ENCODE measurements around the gene TCF12.
"Not testable (repeated sequence)": the region's sequence is repeated elsewhere in the genome, so short reads cannot be mapped to it uniquely, and the experiment has no call there.

Gene TCF12

DNA sequence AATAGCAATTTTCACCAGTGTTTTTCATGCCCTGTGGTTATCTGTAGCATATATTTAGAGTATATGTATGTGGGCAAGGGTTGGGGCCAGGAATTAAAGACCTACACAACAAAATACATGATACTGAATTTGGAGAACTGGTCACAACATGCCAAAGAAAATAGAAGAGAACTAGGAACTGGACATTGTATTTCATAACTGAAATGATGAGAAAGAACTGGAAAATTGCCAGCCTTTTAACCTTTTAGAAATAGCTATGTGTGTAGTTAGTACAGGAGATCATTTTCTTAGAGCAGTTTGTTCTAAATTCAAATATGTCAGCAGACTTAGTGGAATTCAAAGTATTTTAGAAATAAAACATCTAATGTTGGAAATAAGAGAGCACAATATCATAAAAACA lies 230.8 kb downstream of the TCF12 start:
- no peak for DNase-seq

DNA sequence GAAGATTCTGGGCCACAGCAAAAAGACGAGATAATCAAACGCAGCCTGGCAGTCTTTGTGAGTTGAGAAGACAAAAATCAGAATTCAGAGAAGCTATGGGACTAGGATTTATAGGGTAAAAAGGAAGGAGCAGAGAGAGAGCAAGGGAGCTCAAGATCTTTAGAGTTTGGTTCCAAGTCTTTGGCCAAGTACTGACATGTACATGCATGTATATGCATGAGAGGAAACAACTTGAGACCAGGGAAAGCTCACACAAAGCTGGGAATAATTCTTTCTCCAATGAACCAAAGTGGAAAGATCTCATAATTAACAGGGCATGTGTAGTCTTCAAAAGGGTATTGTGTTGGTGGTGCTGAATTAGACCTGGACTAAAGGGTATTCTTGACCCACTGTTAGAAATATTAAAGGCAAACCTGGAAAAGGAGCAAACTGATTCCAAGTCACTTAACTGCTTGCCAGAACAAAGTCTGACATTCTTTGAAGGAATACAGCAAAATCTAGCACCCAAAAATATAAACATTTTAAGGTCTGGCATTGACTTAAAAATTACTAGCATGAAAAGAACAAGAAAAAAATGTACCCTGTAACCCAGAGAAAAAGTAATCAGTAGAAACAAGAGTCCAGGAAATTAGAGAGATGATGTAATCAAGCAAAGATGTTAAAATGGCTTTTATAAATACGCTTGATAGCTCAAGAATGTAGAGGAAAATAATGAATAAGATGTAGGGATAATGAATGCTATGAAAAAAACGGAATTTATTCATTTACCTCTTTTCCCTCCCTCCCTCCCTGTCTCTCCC lies 231.8 kb downstream of the TCF12 start:
- DNase-seq, result no peak

DNA sequence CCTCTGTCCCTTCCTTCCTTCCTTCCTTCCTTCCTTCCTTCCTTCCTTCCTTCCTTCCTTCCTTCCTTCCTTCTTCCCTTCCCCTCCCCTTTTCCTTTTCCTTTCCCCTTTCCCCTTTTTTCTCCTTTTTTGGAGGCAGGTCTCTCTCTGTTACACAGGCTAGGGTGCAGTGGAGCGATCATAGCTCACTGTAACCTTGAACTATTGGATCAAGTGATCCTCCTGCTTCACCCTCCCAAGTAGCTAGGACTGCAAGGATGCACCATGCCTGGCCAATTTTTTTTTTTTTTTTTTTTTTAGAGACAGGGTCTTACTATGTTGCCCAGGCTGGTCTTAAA lies 232.4 kb downstream of the TCF12 start:
- not testable (repeated sequence) for DNase-seq

DNA sequence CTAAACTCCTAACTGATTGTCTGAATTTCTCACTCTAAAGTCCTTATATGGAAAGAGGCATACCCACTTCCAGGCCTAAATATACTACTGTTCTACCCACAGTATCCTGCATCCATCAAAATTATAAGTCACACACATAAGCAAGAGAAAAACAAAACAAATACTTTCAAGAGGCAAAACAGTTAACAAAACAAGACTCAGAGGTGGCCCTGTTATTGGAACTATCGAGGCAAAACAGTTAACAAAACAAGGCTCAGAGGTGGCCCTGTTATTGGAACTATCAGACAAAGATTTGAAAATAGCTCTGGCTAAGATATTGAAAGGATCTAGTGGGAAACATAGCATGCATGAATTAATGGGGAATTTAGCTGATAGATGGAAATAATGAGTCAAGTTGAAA lies 233.7 kb downstream of the TCF12 start:
- no peak for DNase-seq

DNA sequence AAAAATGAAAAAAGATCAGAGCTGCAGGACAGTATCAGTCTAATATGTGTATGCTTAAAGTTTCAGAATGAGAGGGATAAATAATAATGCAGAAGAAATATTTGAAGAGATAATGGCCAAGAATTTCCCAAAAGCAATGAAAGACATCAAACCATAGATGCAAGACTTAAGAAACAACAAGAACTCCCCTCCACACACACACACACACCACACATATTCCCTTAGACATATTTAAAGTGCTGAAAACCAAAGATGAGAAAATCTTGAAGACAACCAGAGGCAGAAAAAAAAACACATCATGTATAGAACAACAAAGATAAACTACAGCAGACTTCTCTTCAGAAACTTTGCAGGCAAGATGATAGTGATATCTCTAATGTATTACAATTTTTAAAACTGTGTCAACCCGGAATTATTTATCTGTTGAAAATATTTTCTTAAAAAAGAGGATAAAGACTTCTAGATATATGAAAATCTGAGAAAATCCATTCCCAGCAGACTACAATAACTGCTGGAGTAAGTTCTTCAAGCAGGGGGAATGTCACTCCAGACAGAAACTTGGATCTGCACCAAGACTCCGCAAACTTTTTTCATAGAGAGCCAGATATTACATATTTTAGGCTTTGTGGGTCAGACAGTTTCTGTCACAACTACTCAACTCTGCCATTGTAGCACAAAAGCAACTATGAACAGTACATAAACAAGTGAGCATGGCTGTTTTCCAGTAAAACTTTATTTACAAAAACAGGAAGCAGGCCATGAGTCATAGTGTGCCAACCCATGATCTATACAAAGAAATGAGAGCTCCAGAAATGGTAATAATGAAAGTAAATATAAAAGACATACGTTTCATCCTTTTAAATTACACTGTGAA lies 234.5 kb downstream of the TCF12 start:
- DNase-seq, result no peak

DNA sequence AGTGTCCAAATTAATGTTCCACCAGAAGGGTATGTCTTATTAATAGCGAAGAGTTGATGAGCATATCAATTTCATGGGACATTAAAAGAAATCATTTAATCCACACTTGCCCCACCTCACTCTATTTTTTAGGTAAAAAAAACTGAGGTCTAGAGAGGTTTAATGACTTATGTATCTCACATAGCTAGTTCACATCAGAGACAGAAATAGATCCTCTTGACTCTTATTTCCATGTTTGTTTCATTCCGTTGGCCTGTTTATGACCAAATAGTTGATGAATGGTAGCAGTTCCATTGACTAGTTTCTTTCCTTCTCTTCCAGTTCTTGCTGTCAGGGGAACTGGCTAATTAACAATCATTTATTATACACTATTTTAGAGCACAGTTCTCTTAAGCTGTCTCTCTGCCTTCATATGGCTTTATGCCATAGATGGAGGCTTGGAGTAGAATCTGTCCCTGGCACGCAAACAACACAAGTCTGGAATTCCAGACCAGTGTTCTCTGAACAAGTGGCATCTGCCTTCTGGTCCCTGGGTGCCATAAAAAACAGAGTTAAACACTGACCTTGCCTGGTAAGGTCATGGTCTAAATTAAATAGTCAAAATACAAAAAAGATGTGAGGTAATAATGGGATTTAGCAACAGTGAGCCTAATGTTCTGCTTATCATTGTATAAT lies 237.9 kb downstream of the TCF12 start:
- no peak for DNase-seq

DNA sequence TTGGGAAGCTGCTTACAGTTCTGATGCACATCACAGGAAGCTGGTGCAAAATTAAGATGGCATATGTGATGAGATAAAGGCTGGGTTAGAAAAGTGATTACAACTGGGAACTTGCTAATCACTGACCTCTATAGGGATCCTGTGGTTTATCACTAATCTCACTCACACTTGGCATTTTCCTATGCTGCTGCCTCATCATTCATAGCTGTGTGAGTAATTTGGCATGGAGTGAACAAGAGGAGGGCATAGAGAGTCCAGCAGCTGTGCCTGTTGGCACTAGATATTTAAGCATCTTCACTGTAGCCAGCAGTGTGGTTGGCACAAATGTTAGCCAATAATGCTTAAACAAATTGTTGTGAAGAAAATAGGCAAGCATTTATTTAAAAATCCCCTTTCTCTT lies 240.1 kb downstream of the TCF12 start:
- DNase-seq, result no peak

DNA sequence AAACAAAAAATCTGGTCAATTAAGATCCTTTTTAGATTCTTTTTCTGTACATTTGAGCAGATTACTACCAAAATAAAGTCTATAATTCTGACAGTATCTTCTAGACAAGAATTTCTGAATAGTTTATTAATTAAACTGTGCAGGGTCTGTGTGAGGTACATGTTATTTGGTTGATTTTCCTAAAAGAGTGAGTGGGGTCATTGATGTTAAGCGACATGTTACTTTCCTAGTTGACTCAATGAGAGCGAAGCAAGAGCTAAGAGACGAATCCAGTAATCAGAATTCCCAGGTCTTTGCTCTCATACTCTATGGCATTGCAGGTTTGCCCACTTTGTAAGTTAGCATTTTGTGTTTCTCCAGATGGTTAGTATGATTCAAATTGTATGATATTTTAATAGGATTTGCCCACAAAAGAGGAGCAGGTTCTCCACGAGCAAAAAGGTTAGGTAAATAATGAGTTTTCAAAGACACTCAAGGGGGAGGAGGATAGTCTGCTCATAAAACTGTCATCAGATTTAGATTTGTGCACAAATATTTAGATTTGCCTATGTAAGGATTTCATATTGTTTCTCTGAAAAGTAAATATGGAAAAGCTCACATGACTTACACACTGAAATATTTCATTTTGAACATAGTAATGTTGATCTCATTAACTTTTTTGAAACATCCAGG lies 240.7 kb downstream of the TCF12 start:
- no peak for DNase-seq

DNA sequence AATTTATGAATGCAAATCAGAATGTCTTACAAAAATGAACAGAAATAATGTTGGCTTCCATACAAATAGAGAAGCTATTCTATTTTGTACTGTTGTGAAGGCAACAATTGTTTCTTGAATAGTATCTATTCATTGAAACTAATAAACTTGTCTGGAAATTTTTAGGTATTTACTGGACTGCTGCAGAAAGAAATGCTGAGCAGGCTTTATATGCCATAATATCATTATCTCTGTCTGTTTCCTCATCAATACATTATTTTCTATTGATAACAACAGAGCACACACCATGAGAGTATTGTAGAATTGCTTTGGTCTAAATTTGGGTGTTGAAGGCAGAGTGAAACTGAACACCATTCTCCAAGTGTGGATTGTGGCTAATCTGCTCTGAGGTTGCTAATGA lies 241.3 kb downstream of the TCF12 start:
- DNase-seq, result no peak

DNA sequence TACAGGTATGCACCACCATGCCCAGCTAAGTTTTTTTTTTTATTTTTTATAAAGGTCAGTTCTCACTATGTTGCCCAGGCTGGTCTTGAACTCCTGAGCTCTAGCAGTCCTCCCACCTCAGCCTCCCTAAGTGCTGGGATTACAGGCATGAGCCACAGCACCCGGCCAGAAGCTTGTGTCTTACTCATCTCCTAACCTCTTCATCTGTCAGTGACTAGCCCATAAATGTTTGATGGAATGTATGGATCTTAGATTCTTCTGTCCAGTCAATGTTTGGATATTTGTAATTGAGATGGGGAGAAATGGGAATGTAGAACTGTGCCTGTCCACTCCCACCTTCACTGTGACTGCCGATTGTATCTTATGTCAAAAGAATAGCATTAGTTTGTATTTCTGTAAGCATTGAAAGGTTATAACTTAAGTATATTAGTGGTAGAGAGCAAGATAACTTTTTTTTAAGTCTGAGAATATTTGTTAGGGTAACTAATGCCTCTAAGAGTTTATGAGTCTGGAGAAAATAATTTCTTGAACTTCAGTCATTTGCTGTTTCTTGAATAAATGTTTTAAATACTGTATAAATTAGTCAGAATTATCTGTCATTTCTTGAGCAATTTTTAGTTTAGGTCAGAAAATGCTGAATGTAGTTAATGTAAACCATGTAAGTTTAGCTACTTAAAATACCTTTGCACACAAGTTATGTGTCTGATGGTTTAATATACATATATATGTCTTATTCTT lies 242.5 kb downstream of the TCF12 start:
- DNase-seq, result no peak

DNA sequence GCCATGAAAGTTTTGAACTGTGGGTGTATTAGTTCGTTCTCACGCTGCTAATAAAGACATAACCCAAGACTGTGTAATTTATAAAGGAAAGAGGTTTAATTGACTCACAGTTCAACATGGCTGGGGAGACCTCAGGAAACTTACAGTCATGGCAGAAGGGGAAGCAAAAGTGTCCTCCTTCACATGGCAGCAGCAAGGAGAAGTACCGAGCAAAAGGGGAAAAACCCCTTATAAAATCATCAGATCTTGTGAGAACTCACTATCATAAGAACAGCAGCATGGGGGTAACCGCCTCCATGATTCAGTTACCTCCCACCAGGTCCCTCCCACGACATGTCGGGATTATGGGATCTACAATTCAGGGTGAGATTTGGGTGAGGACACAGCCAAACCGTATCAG lies 245.8 kb downstream of the TCF12 start:
- not testable (repeated sequence) for DNase-seq

DNA sequence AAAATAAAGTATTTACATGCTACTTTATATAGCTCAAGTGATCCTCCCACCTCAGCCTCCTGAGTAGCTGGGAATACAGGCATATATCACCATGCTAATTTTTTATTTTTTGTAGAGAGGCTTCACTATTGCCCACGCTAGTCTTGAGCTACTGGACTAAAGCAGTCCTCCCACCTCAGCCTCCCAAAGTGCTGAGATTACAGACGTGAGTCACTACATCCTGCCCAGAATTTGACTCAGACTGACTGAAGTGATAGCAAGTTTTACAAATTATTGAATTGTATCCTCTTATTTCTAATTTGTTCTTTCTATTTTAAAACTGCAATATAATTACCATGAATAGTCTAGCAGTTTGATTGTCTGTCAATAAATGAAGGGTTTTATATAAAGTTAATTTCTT lies 247.5 kb downstream of the TCF12 start:
- DNase-seq, result no peak

DNA sequence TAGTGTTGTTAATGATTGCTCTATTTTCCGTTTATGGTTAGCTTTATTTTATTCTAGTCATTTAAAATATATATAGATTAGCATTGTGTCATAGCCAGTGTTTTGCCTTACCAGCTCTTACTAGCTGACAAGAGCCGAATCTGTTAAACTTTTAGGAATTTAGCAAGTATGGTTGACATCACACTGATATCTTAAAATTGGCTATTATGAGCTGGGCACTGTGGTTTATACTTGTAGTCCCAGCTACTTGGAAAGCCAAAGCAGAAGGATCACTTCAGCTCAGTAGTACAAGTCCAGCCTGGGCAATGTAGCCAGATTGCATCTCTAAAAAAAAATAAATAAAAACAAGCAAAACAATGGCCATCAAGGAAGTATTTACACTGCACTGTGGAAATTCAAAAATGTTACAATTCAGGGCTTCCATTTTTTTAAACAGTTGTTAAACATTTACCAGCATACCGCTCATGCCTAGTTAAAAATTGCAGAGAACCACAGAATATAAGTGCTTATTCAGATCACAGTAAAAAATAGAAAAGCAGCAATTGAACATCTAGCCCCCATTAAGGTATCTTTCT lies 249.5 kb downstream of the TCF12 start:
- DNase-seq, result no peak

DNA sequence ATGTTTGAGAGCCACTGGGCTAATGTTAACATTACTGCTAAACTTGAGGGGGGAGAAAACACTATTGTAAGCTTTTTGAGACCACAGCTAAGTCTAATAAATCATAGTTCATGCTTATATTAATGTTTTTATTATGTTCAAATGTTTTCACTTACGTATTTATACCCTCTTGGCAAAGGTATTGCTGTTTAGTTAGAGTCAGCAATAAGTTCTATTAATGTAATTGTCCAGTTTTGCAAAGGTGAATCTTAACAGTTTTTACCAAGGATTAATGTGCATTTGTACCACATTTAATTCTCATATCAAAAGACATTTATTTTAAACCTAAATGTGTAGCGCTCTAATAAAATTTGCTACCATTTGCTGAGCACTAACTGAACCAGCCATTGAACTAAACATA lies 251.2 kb downstream of the TCF12 start:
- no peak for DNase-seq

DNA sequence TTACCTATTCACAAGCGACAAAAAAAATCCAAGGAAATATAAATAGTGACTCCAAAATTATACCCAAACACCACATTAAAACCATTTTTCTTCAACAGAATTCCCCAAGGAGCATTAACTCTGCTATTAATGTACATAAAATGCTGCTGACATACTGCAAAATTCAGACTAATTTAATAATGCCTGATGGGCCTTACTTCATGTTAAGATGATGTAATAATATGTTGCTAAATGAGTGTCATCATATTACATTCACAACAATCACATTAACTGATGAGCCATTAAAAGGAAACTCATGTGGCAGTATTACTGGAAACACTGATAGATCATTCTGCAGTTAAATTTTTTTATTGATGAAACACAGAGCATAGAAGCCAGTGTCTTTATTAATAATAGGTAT lies 253.0 kb downstream of the TCF12 start:
- no peak for DNase-seq

DNA sequence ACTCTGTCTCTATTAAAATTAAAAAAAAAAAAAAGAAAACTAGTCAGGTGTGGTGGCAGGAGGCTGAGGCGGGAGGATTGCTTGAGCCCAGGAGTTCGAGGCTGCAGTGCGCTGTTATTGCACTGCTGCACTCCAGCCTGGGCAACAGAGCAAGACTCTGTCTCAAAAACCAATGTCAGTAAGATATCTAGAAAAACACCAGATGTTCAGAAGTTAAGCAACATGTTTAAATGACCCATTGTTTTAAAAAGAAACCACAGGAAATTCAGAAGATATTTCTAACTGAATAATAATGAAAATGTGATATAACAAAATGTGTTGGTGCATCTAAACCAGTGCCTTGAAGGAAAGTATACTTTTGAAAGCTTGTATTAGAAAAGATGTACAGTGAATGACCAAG lies 254.5 kb downstream of the TCF12 start:
- no peak for DNase-seq

DNA sequence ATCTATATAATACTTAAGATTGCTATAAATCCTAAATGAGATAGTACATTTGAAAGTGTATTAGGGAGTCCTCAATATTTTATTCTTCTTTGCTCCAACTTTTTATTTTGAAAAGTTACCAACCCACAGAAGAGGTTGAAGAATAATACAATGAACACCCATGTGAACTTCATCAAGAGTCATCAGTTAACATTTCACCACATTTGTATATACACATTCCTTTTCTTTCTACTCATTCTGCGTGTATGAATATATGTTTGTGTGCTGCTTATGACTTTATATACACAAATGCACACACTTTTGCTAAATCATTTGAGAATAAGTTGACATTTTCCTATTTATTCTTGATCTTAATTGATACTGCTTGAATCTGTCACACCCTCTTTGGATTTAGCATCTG lies 264.6 kb downstream of the TCF12 start:
- DNase-seq, result no peak

DNA sequence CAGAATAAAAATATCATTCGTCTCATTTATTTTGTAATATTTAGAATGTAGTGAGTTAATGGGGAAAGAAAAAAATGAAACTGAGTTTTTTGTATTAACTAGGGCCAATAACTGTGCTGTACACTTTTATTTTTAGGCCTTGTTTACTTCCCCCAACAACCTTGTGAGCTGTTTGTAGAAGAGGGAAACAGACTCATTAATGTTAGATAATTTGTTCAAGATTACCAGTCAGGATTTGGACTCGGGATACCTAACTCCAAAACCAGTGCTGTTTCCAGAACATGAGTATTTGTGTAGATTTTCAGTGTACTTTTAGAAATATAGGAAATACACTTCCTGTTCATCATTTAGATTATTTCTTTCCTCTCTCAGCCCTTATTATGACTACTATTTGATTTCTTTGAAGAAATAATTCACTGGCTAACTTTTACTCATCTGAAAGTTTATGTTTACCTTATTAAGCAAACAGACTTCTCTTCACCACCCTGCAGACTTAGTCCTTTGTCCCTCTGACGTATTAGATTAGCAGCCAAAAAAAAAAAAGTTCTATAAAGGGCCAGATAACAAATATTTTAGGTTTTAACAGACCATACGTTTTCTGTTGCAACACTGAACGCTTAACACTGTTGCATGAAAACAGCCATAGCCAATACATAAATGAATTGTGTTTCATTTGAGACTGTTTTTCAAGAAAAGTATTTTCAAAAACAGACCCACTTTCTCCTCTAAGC lies 265.3 kb downstream of the TCF12 start:
- no peak for DNase-seq

DNA sequence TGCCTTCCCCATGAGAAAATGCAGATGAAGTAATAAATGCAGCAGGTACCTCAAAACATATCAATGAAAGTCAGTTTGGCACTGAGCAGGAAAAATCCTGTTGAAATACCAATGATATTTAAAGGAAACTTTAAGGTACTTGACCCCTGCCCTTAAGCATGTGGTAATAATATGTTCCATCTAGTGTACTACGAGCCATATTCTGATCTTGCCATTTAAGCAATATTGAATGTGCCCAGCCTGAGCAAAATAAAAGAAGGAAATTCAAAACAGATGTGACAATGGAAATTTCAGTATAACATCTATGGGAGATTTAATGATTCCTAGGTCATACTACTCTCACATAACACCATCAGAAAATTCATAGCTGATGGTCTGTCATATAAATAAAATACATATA lies 266.1 kb downstream of the TCF12 start:
- DNase-seq, result no peak

DNA sequence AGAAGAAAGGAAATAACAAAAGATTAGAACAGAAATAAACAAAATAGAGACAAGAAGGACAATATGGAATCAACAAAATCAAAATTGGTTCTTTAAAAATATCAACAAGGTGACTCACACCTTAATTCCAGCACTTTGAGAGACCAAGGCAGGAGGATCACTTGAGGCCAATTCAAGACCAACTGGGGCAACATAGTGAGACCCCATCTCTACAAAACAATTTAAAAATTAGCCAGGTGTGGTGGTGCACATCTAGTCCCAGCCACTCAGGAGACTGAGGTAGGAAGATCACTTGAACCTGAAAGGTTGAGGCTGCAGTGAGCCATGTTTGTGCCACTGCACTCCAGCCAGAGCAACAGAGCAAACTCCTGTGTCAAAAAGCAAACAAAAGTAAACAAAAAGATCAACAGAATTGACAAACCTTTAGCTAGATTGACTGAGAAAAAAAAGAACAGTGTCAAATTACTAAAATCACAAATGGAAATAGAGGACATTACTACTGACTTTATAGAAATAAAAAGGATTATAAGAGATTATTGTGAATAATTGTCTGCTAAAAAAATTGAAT lies 267.1 kb downstream of the TCF12 start:
- no peak for DNase-seq

DNA sequence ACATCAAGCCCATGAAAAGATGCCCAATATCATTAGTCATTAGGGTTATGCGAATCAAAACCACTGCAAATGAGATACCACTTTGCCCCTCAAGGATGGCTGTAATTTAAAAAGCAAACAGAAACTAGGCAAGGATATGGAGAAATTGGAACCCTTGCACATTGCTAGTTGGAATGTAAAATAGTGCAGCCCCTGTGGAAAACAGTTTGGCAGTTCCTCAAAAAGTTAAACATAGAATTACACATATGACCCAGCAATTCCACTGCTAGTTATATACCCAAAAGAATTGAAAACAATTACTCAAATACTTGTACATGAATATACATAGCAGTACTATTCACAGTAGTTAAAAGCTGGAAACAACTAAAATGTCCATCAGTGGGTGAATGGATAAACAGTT lies 271.0 kb downstream of the TCF12 start:
- DNase-seq, result no peak

Data from CD4-positive, alpha-beta T cell treated with Interleukin-15 for 1 hour (primary cell).